K562 (cell line): ENCODE data around the gene ZNF544. TPM values are rescaled to one million over a fixed set of nuclear protein-coding genes. Genes with fewer than 3 reads are reported as not detected.
A peak's percentile ranks its signal among the peaks of the same experiment; 100 is the strongest.

Source experiments
- ELK1 ChIP-seq: sonication (generic); formaldehyde crosslinking; IDR thresholded peaks from 2 replicates; pipeline ENCODE4 v1.8.1; 2022; ENCODE audit warnings: missing genetic modification reagents
- HDAC6 ChIP-seq: IDR thresholded peaks from 2 replicates; pipeline ENCODE4 v1.6.1; 2012; ENCODE audit warnings: low read depth, mild to moderate bottlenecking, control low read depth, inconsistent platforms, low read length, moderate library complexity
- KLF1 ChIP-seq: fragments of 450-650 bp; IDR thresholded peaks from 2 replicates; pipeline ENCODE4 v1.6.1; 2016; ENCODE audit warnings: missing genetic modification characterization, missing compliant biosample characterization
- MAFG ChIP-seq: fragments of 450-650 bp; conservative IDR thresholded peaks from 2 replicates; pipeline ENCODE4 v1.6.1; 2016; ENCODE audit warnings: missing genetic modification characterization, missing compliant biosample characterization
- MEF2D ChIP-seq: conservative IDR thresholded peaks from 2 replicates; pipeline ENCODE4 v1.6.1; 2016; ENCODE audit warnings: low read depth, missing genetic modification characterization, missing compliant biosample characterization
- RERE ChIP-seq: sonication (generic); formaldehyde crosslinking; IDR thresholded peaks from 2 replicates; pipeline ENCODE4 v1.8.0; 2023; ENCODE audit warnings: missing genetic modification reagents, mild to moderate bottlenecking, borderline replicate concordance
- SMAD4 ChIP-seq: fragments of 250-450 bp; sonication (Bioruptor Pico); conservative IDR thresholded peaks from 2 replicates; pipeline ENCODE4 v1.8.0; 2021; ENCODE audit warnings: inconsistent platforms, mild to moderate bottlenecking, moderate library complexity
- TSHZ1 ChIP-seq: fragments of 250-450 bp; sonication (Bioruptor Pico); IDR thresholded peaks from 2 replicates; pipeline ENCODE4 v1.4.0; 2020; ENCODE audit warnings: mild to moderate bottlenecking, moderate library complexity
- USF1 ChIP-seq: sonication (generic); formaldehyde crosslinking; IDR thresholded peaks from 2 replicates; pipeline ENCODE4 v1.9.0; 2022; ENCODE audit warnings: mild to moderate bottlenecking, missing genetic modification reagents
- ZNF316 ChIP-seq: fragments of 450-650 bp; IDR thresholded peaks from 2 replicates; pipeline ENCODE4 v1.6.1; 2016
- ZNF707 ChIP-seq: fragments of 250-450 bp; sonication (Bioruptor Pico); conservative IDR thresholded peaks from 2 replicates; pipeline ENCODE4 v1.8.0; 2022; ENCODE audit warnings: inconsistent platforms, mild to moderate bottlenecking, moderate library complexity
- ZNF764 ChIP-seq: fragments of 250-450 bp; sonication (Bioruptor Pico); IDR thresholded peaks from 2 replicates; pipeline ENCODE4 v1.4.0; 2020; ENCODE audit warnings: low read depth, mild to moderate bottlenecking, moderate library complexity
- polyA plus RNA-seq, 8 experiments: library from polyadenylated mRNA; depleted of rRNA in 4 of 8; stranded (reverse) in 5 of 8; unstranded in 3 of 8; fragments of >200 nt; fragmentation: Nextera tagmentation in 2 of 8; fragmentation: Illumina TruSeq in 1 of 8; extraction: Ambion mirVana in 2 of 8; extraction: Trizol in 1 of 8; gene quantifications; 2 replicates each; pipeline versions ENCODE4 v1.2.1 to v1.2.3, GENCODE V29; 2011 to 2014; ENCODE audit warnings: inconsistent platforms in 1 of 8, missing spikeins in 1 of 8
- total RNA-seq, 7 experiments: library from RNA; depleted of rRNA in 6 of 7; stranded (reverse); fragments of >200 nt in 6 of 7; fragmentation: Illumina TruSeq in 2 of 7; extraction: Trizol in 2 of 7; gene quantifications; 2 replicates each; pipeline versions ENCODE4 v1.2.1 to v1.2.3, GENCODE V29; 2011 to 2021; ENCODE audit warnings: low replicate concordance in 1 of 7
- TF ChIP-seq, protein P1 (sequence below), 2 experiments: IDR thresholded peaks; 2 replicates each; pipeline ENCODE4 v1.6.1; 2011; ENCODE audit warnings: borderline replicate concordance in 1 of 2, control low read depth in 1 of 2, low read depth in 1 of 2, low read length in 1 of 2, mild to moderate bottlenecking in 1 of 2, mixed read lengths in 1 of 2, moderate library complexity in 1 of 2; ENCODE audit not compliant: insufficient read depth in 1 of 2, insufficient read length in 1 of 2, poor library complexity in 1 of 2, severe bottlenecking in 1 of 2; ENCODE audit errors: extremely low read depth in 1 of 2

Gene ZNF544
- total and polyA plus RNA-seq, 9 of the 15 experiments (the other 6 are each of a cell fraction or from before 2014, with no cell fraction given) = 23.6 to 59.0 (median 41.4) TPM

DNA sequence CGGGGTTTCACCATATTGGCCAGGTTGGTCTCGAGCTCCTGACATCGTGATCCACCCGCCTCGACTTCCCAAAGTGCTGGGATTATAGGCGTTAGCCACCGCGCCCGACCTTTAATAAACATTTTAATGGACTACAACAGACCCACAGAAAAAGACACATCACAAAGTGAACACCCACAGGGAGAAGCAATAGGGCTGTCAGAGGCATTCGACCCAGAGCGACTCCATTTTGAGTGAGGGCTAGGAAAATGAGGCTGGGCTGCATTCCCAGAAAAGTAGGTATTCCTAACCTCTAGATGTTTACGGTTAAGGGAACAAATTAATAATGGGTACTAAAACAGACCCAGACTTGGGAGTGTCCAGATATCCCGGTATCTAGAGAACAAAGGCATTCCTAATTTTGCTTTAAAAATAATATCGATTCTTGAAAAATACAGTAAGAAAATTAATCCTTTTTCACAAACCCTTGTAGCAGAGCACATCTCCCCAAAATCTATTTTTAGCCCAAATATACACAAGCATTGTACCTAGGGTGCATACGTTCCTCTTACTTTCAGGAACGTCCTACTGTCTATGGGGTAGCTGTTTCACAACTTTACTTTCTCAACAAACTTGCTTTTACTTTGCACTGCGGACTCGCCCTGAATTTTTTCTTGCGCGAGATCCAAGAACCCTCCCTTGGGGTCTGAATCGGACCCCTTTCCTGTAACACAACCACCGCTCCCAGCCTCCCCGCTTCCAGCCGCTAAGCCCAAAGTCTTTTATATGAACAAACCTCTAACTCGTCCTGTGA lies 49.2 kb downstream of the ZNF544 start (continued):
- TF ChIP-seq RERE = no peak
- TF ChIP-seq MEF2D (tag) = peak; percentile 37; the same call in 1 of the 2 replicates
- TF ChIP-seq HDAC6 = no peak
- peak; percentile 74; the same call in 1 of the 2 replicates for TF ChIP-seq TSHZ1 (CRISPR knock-in tag)
- TF ChIP-seq MAFG (tag) = no peak
- peak; percentile 64 for TF ChIP-seq SMAD4 (CRISPR knock-in tag)
- no peak for TF ChIP-seq KLF1 (tag)
- 0 out of 2 replicates have a peak, but pooled peaks have one; percentile 3 for TF ChIP-seq ZNF316
- peak; percentile 53; the same call in 1 of the 2 replicates for TF ChIP-seq ZNF707
- no peak for TF ChIP-seq ELK1 (CRISPR knock-in tag)
- TF ChIP-seq, protein P1, sequence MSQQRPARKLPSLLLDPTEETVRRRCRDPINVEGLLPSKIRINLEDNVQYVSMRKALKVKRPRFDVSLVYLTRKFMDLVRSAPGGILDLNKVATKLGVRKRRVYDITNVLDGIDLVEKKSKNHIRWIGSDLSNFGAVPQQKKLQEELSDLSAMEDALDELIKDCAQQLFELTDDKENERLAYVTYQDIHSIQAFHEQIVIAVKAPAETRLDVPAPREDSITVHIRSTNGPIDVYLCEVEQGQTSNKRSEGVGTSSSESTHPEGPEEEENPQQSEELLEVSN (IDR thresholded peaks at IDR 0.05; ENCODE audit: borderline replicate concordance in 1 of 2, extremely low read depth in 1 of 2, insufficient read depth in 1 of 2, insufficient read length in 1 of 2, low read depth in 1 of 2, low read length in 1 of 2, poor library complexity in 1 of 2, severe bottlenecking in 1 of 2) = no peak
- TF ChIP-seq USF1 = no peak
- 0 out of 2 replicates have a peak, but pooled peaks have one; percentile 24 for TF ChIP-seq ZNF764 (CRISPR knock-in tag)
